AG09319 (cell line): ENCODE data around the gene IL1RAPL1.

Experiments used
- DNase-seq: peaks from one replicate; pipeline ENCODE4 v3.0.0-alpha.2; 2010; ENCODE audit warnings: low read depth; ENCODE audit errors: extremely low read depth
- TF ChIP-seq, protein P1 (sequence below): IDR thresholded peaks from 2 replicates; pipeline ENCODE4 v1.5.1; 2011; ENCODE audit warnings: low read depth, mild to moderate bottlenecking, inconsistent platforms, low read length, moderate library complexity

The IL1RAPL1 gene

DNA sequence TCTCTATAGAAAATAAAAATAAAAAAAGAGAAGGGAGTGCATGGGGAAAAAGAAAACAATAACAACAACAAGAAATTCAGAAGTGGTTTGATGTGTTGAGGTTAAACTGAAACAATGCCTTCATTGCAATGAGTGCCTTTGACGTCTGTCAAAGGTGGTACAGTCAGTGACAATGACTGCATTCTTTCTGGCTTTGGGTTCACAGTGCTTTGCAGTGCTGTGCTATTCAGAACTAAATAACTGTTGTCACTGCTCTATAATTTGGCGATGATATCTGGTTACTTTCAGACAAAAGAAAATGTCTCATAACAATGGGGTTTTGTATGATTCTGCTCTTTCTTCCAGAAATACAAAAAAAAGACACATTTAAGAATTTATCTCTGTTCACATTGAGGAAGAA lies 1139.6 kb downstream of the IL1RAPL1 start:
- TF ChIP-seq, protein P1, sequence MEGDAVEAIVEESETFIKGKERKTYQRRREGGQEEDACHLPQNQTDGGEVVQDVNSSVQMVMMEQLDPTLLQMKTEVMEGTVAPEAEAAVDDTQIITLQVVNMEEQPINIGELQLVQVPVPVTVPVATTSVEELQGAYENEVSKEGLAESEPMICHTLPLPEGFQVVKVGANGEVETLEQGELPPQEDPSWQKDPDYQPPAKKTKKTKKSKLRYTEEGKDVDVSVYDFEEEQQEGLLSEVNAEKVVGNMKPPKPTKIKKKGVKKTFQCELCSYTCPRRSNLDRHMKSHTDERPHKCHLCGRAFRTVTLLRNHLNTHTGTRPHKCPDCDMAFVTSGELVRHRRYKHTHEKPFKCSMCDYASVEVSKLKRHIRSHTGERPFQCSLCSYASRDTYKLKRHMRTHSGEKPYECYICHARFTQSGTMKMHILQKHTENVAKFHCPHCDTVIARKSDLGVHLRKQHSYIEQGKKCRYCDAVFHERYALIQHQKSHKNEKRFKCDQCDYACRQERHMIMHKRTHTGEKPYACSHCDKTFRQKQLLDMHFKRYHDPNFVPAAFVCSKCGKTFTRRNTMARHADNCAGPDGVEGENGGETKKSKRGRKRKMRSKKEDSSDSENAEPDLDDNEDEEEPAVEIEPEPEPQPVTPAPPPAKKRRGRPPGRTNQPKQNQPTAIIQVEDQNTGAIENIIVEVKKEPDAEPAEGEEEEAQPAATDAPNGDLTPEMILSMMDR = no peak
- no peak for DNase-seq

DNA sequence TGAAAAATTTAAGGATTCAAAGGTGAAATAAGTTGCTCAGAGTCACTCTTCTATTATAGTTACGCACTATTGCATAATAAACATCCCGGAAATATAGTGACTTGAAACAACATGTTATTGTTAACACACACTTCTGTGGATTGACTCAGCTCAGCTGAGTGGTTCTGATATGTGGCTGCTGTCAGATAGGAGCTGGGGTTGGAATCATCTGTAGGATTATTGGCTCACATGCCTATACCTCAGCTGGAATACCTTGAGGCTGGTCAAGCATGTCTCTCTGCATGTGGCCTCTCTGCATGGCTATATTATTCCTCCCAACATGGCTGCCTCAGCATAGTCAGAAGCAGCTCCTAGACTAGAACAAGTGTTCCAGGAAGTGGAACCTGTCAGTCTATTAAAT lies 1141.4 kb downstream of the IL1RAPL1 start:
- DNase-seq = no peak
- TF ChIP-seq, protein P1 = no peak

DNA sequence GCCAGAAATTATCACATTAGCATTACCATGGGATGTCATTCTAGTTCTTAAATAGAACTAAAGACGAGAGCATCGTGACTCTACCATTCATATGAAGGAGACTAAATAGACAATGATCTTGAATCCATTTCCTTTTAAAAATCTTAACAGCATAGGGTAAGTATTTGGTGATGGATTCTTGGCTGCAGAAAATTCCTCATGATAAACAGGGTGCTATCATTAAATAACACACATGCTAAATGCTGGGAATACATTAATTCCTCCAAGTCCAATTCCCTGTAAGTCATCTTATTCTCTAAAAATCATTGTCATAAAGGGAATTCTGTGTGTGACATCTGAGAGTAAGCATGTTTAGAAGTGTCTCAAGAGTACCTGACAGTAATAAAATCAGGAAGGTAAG lies 1157.7 kb downstream of the IL1RAPL1 start:
- TF ChIP-seq, protein P1 = no peak
- no peak for DNase-seq

DNA sequence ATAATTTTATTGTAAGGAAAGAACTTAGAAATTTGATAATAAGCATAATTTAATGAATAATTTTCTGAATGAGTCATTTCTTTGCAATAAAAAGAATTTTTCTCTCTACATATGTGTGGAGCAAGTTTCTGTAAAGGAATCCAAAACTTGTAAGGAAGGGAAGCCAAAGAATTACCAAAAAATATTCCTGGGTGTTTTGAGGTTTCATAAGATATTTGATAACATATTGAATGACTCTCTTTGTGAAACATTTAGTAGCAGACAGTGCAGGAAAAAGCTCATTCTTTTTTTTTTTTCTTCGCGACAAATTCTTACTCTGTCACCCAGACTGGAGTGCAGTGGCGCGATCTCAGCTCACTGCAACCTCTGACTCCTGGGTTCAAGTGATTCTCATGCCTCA lies 1159.1 kb downstream of the IL1RAPL1 start:
- TF ChIP-seq, protein P1 = no peak
- no peak for DNase-seq

DNA sequence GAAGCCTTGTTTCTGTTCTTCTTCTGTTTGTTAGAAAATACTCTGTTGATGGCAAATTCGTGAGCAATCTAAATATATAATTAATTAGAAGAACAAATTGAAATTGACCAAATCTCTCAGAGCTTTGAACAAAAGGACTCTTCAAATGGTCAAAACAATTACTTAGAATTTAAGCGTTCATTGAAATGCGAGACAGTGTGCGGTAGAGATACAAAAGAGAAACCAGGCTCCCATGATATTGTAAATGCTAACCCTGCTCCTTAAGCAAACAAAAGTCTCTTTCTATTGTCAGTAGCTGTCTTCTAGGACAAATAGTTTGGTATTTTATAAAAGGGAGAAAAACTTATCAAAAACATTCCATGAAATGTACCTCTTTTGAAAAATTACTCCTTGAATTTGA lies 1174.8 kb downstream of the IL1RAPL1 start:
- TF ChIP-seq, protein P1 = no peak
- DNase-seq = no peak

DNA sequence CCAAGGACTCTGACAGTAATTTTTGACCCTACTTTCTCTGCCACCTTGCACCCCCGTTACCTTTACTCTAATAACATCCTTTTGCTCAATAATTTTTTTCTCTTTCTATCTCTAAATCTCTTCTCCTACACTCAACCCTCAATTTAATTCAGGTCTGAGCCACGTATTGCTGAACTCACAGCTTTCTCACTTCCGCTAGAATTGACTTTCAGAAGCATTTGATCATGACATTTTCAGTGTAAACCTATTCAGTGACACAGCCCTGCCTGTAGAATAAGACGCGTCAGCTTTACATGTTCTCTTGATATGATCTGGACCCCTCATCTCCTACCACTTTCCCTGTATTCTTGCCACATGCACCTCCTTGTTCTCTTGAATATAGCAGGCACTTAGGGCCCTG lies 1188.6 kb downstream of the IL1RAPL1 start:
- no peak for DNase-seq

DNA sequence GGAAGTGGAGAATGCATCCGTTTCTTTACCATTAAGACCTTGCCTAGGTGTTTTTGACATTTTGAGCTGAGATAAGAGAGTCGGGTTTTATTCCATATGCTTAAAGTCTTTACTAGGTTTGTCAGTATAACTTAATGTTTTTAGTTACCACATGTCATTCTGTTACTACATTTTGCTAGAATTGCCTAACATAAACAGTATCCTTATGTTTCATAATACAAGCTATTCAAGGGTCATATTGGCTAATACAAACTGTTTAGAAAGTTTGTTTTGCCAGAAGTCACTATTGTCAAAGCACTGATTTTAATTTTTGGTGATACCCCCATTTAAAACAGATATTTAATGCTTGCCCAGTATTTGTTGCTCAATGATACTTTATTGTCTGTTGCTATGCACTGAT lies 1200.4 kb downstream of the IL1RAPL1 start:
- DNase-seq = no peak
- TF ChIP-seq, protein P1 = no peak

More for the DNA sequence above, 1188.6 kb downstream of the IL1RAPL1 start:
- TF ChIP-seq, protein P1 = no peak
